PC-9 (cell line): ENCODE results near the gene UBE2A.

Experiments
- EZH2 ChIP-seq: fragments of 200-600 bp; sonication (generic); IDR thresholded peaks from 2 replicates; pipeline ENCODE4 v1.8.0; 2017; ENCODE audit warnings: antibody characterized with exemption, low read depth
- TF ChIP-seq, protein P1 (sequence below): fragments of 200-600 bp; sonication (generic); conservative IDR thresholded peaks from 2 replicates; pipeline ENCODE4 v1.6.1; 2017; ENCODE audit warnings: mixed run types, antibody characterized with exemption, mild to moderate bottlenecking, moderate library complexity

DNA sequence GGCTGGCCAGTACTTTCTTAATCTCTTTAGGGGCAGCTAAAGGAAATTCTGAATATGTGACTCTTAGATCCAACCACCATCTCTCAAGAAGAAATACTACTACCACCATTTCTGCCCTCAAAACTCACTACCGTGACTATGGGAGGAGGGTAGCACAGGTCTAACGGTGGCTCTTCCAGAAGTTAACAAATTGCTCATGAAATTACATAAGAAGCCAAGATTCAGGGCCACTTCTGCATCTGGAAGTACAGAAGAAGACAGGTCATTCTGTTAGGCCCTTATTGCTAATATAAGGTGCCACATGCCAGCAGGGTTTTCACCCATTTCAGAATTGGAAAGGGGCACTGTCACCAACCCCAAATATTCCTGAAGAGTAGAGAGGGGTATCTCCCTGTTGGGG, 51.5 kb downstream of the UBE2A start:
- TF ChIP-seq, protein P1, sequence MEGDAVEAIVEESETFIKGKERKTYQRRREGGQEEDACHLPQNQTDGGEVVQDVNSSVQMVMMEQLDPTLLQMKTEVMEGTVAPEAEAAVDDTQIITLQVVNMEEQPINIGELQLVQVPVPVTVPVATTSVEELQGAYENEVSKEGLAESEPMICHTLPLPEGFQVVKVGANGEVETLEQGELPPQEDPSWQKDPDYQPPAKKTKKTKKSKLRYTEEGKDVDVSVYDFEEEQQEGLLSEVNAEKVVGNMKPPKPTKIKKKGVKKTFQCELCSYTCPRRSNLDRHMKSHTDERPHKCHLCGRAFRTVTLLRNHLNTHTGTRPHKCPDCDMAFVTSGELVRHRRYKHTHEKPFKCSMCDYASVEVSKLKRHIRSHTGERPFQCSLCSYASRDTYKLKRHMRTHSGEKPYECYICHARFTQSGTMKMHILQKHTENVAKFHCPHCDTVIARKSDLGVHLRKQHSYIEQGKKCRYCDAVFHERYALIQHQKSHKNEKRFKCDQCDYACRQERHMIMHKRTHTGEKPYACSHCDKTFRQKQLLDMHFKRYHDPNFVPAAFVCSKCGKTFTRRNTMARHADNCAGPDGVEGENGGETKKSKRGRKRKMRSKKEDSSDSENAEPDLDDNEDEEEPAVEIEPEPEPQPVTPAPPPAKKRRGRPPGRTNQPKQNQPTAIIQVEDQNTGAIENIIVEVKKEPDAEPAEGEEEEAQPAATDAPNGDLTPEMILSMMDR, result no peak
- TF ChIP-seq EZH2, result no peak
